ENCODE measurements around the gene RNF157. TPM values are rescaled to one million over a fixed set of nuclear protein-coding genes. Genes with fewer than 3 reads are reported as not detected.

Gene RNF157
- total and polyA plus RNA-seq, 9 of the 15 experiments (the other 6 are each of a cell fraction or from before 2014, with no cell fraction given) = 8.1 to 31.7 (median 20.8) TPM

GRCh38 chr17:76182016-76182764, 58.1 kb downstream of the RNF157 start (continued):
- TF ChIP-seq MGA (IDR thresholded peaks at IDR 0.05) = peak; percentile 54
- TF ChIP-seq SNRNP70 (optimal IDR thresholded peaks at IDR 0.05; ENCODE audit: low read depth, low read length) = no peak
- no peak for TF ChIP-seq SRSF3 (IDR thresholded peaks at IDR 0.05; ENCODE audit: insufficient read depth, low read length)
- TF ChIP-seq MAZ (CRISPR knock-in tag; conservative IDR thresholded peaks at IDR 0.05 in 1 of 2, IDR thresholded peaks at IDR 0.05 in 1 of 2) = 0 out of 4 replicates have a peak, but pooled peaks of 1 of the 2 experiments have one; percentile 24
- no peak for TF ChIP-seq ZNF121 (CRISPR knock-in tag; conservative IDR thresholded peaks at IDR 0.05)
- TF ChIP-seq ZBTB33 (CRISPR knock-in tag; IDR thresholded peaks at IDR 0.05) = peak; percentile 60; the same call in 1 of the 2 replicates
- no peak for TF ChIP-seq PTTG1 (tag; IDR thresholded peaks at IDR 0.05; ENCODE audit: low read depth)
- peak; percentile 48 for TF ChIP-seq PHF20 (IDR thresholded peaks at IDR 0.05; ENCODE audit: partially characterized antibody)
- TF ChIP-seq ID3 (CRISPR knock-in tag; IDR thresholded peaks at IDR 0.05) = no peak
- peak; percentile 19; the same call in 1 of the 2 replicates for TF ChIP-seq ID3 (tag; IDR thresholded peaks at IDR 0.05)
- TF ChIP-seq NFXL1 (CRISPR knock-in tag; IDR thresholded peaks at IDR 0.05) = no peak
- no peak for TF ChIP-seq GATAD2B (IDR thresholded peaks at IDR 0.05; ENCODE audit: borderline replicate concordance)
- no peak for TF ChIP-seq POU5F1 (IDR thresholded peaks at IDR 0.05; ENCODE audit: borderline replicate concordance, low read depth, low read length, partially characterized antibody)
